HG02938 (cell line): ENCODE results near the gene FGGY.

Source experiments
- ATAC-seq: cut with Tn5 transposase; IDR thresholded peaks from one replicate; pipeline ENCODE4 v1.9.1; 2021; ENCODE audit warnings: mild to moderate bottlenecking, moderate library complexity; ENCODE audit not compliant: unreplicated experiment

FGGY gene

DNA sequence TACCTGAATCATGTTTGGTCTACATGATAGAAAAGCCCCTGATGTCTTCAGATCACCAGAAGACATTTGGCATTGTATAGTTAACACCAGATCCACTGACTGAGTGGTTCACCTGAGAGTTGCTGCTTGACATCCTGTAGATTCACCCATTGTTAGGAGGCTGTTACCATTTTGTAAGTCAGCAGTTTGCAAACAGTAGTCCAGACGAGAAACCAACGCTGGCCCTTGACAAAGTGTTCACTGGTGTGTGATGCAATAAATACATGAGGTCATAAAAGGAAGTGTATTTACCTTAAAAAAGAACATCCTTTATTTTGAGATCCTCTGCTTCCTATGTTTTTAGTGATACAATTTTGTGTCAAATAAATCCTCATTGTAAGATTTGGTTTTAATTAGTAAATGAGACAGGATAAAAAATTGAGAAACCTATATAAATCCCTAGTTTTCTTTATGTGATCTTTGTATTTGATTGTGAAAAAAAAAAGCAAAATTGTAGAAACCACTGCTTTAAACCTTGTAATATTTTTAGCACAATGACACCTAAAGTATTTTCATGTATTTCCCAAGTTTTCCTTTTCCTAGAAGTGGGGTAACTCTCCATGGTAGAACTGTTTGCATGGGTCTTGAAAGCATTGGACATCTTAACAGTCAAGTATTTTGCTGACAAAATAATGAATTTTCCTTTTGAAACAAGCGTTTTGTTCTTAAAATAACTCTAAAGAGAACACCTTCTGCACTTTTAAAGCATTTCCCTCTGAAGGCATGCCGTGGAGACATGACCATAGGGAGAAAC, 204.3 kb downstream of the FGGY start:
- ATAC-seq: no peak

DNA sequence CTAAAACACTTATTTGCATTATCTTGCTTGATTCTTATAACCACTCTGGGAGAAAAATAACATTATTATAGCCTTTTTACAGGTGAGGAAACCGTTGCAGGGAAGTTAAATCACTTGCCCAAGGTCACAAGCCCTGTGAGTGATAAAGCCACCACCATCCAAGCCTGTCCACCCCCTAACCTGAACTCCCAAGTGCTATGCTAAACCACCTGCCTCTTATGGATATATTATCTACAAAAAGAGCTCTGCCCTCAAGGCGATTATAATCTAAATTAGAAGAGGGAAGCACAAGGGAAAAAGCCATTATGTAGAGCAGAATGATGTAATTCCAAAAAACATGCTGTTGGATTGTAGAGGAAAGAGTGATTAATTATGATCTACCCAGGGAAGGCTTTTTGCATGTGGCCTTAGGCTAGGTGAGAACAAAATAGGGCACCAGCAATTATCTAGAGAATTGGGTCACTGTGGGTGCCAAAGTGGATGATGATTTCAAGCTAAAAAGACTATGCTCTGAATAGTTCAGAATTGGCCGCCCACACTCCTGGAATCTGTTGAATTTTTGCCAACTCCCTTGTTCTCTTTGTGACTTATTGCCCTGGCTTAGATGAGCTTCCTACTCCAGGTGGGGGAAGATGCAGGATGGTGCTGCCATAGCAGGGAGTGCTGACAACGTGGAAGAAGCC, 205.3 kb downstream of the FGGY start:
- no peak for ATAC-seq

DNA sequence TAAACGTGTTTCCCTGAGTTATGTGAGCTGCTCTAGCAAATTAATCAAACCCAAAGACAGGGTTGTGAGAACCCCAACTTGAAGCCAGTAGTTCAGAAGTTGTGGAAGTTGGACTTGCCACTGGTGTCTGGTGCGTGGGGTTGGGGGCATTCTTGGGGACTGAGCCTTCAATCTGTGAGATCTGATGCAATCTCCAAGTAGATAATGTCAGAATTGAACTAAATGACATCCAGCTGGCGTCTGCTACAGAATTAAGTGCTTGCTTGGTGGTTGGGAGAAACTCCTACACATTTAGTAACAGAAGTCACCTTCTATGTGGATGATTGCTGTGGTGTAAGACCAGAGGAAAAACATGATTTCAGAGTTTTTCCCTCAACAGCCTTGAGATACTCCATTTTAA, 207.4 kb downstream of the FGGY start:
- ATAC-seq: no peak

DNA sequence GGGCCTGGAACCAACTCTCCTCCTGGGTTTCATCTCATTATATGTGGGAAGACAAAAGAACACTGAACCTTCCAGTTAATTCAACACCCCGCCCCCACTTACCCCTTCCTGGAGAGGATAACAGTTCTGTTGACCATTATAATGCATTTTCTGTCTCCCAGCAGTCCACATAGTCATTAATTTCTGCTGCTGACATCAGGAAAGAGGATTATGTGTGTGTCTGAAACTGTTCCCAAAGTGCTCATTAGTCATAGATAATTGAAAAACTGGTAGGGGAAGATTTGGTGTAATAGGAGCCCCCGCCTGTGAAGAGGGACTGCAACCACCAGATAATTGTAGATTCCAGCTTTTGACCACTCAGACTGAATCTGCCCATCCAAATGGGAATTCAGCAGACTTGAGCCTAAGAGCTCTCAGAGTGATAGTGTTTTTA, 208.7 kb downstream of the FGGY start:
- ATAC-seq: no peak

DNA sequence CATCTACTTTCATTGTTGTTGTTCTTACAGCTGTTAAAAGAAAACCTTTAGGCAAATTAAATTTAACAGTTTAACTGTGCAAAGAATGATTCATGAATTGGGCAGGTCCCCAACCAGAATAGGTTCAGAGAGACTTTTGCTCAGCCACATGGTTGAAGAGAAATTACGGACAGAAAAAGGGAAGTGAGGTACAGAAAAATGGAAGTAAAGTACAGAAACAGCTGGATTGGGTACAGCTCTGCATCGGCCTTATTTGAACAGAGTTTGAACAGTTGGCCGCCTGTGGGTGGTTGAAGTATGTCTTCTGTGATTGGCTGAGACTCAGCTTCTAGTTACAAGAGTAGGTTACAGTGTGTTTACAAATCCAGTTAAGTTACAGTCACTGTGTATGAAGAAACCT, 210.1 kb downstream of the FGGY start:
- peak; percentile 95 for ATAC-seq

DNA sequence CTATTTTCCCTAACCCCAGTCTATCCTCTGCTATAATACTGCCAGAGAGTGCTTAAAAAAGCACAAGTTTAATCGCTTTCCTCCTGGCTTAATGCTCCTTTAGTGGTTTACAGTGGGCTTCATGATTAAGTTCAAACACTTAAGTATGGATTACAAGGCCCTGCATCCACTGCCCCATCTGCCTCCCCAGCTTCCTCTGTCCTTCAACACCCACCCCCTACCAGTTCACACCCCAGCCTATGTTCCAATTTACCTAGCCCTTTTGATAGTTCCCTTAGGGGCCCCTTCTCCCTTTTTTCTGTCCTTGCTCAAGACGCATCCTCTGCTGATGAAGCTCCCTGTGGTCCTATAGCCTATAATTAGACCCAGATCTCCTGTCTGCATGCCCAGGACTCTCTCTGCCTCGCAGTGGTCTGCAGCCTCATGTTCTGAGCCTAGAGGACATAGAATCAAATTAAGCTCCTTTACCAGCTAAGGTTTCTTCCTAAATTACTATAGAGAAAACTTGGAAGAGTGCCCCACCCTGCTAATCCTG, 212.5 kb downstream of the FGGY start:
- no peak for ATAC-seq

DNA sequence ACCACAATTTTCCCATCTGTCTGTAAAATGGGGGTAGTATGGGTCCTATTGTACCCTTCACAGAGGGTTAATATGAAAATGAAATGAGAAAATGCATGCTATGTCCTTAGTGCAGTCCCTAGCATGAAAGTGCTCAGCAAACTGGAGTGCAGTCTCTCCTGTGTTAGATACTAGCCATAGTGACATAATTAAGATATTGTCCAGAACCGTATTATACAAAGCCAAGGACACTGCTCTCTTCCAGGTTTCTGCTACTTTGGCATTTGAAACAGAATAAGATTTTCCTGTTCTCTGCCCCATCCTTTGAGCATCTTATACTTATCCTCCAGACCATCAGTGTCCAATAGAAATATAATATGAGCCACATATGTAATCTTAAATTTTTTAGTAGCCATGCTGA, 213.4 kb downstream of the FGGY start:
- no peak for ATAC-seq

DNA sequence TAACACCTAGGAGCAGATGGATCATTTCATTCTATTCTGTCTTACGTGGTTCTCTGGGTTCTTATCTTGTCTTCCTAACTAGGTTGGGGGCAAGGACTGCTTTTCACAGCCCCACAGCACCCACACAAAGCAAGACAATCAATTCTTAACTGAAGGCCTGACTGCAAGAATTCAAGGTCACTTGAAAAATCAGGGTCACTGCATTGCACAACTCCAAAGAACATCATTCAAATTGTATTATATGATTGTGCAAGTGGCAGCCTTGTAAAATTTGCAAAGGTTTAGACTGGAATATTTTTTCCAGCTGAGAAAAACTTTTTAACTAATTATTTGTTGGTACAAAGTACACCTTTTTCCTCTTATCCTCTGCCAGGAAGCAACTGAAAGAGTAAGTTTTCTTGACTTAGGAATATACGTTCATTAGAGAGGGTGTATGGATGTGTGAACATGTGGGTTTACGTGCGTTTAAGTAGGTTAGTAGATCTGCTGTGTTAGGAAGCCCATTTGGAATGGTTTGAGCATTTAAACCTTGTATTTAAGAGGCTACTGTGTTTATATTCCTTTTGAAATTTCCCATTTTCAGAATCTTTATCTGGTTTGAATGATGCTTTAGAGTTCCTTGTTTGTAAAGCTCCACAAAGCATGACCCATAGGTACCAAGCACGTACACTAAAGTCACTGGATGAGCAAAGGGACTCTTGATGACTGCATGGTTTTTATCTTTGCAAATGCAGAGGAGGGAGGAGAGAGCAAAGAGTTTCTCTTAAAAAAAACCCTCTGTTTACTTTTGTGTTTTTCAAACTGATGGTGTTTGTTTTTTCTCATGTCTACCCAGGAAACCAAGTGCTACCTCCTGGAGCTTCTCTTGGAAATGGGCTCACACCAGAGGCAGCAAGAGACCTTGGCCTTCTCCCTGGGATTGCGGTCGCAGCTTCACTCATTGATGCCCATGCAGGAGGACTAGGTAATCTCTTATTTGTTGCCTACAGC, 214.9 kb downstream of the FGGY start:
- ATAC-seq: no peak

GRCh38 chr1:59512702-59513101, 215.8 kb downstream of the FGGY start:
- ATAC-seq: no peak

DNA sequence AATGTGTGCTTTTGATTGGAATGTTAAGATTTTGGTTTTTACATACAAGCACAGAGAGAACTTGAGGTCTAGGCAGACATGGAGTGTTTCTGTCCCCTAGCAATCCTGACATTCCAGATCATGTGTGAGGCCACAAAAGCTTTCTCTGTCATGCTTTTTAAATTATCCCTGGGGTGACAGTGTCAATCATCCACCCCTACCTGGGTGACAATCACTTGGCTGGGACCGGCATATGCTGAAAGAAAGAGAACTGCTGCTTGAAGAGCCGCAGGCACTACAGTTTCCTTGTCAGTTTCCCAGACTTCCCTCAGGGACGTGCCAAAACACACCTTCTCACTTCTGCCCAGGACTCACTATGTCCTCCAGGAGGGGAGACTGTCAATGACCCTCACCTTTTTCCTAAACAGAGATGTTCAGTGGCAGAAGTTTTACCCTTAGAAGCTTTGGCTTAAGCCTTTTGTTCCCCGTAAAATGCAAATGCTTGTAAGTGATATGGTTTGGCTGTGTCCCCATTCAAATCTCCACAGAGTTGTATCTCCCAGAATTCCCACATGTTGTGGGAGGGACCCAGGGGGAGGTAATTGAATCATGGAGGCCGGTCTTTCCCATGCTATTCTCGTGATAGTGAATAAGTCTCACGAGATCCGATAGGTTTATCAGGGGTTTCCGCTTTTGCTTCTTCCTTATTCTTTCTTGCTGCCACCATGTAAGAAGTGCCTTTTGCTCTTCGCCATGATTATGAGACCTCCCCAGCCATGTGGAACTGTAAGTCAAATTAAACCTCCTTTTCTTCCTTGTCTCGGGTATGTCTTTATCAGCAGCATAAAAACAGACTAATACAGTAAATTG, 217.4 kb downstream of the FGGY start:
- no peak for ATAC-seq

DNA sequence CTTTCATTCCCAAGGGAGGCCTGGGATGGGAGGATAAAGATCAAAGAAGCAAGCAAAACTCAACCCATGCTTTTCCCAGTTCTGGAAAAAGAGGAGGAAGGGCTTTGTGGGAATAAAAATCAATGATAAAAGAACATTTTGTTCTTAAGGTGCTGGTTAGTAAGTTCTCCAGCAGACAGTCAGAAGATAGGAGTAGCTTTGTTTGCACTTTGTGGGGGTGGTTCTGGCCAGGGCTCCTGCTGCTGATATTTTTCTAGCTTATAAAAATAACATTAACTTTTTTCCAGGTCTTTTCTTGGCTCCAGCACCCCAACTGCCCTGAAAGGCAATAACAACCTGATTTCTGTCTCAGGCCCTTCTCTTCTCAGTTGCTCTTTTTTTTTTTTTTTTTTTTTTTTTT, 220.0 kb downstream of the FGGY start:
- no peak for ATAC-seq

DNA sequence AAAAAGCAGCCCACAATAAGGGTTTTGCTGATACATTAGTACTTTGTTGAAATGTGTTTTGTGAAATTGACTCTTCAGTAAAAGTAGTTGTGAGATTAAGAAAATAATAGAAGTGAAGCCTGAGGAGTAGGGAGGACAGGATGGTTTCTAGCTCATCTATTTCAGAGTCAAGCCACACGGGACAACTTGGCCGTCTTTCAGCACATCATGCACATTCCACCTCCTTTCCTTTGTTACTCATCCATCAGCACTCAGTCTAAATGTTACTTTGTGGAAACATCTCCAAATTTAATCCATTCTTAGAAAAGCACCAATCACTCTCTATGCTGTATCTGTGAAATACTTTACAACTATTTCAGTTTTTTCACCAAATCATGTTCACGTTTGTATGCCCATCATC, 223.3 kb downstream of the FGGY start:
- ATAC-seq: no peak

- ATAC-seq: no peak
Measured at GRCh38 chr1:59520827-59521418, 224.0 kb downstream of the FGGY start.

DNA sequence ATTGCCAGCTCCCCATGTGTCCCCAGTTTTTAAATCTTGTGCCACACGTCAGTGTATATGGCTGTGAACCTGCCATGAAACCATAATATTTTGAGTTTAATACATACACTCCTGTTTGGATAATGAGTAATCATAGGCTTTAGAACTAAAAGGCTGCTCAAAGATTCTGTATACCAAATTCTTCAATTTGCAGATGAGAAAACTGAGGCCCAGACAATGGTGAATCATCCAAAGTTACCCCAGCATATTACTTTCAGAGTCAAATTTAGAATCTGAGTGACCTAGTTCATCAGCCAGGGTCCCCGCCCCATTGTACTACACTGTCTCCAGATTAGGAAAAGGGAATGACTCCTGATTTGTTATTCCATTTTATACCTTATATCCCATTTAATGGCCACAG, 224.6 kb downstream of the FGGY start:
- ATAC-seq: no peak

GRCh38 chr1:59522925-59523505, 226.1 kb downstream of the FGGY start:
- no peak for ATAC-seq

- no peak for ATAC-seq
Measured at GRCh38 chr1:59523745-59524450, 227.0 kb downstream of the FGGY start.

DNA sequence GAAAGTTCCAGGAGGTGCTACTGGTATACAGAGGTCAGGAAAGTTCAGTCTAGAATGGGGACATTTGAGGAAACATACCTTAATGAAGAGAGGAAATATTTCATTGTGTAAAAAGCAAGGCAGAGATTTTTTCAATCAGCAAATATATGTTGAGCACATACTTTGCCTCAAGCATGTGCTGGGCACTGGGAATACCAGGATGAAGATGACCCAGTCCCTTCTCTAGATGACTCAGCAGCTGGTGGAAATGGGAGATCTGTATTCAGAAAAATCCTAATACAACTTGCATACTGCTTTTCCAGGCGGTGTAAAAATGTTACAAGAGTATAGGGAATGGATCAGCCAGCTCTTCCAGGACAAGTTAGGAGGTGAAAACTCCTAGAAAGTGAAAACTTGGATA, 229.3 kb downstream of the FGGY start:
- no peak for ATAC-seq

- no peak for ATAC-seq
Measured at GRCh38 chr1:59528471-59528870, 231.6 kb downstream of the FGGY start.

DNA sequence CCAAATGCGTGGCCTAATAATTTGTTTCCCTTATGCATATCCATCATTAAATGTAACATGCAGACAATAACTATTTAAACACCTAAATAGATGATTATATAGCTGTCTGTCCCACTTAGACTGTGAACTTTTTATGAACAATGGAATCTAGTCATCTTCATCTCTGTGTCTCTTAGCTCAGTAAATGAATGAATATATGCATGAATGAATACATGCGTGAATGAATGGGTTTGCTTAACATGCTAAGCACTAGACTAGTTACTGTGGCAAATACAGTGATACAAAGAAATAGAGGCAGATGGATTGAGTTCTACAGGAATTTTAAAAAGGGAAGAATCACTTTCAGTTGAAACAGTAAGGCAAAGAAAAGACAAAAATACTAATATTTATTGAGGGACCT, 232.0 kb downstream of the FGGY start:
- no peak for ATAC-seq
